NCI-H1105 treated with DMSO at 0.1 percent for 48 hours (cell line): Measurements from ENCODE around the gene UNK.
"Not testable (repeated sequence)": the region's sequence is repeated elsewhere in the genome, so short reads cannot be mapped to it uniquely, and the experiment has no call there.

Experiments
- DNase-seq: peaks from one replicate; lab custom pipeline; 2025; lab: John Stamatoyannopoulos, UW

UNK gene

GRCh38 chr17:75849724-75850123 is 65.1 kb downstream of the UNK start:
- DNase-seq, result no peak

- DNase-seq, result no peak
These were observed 66.5 kb downstream of the UNK start for GRCh38 chr17:75850928-75851692.

- not testable (repeated sequence) for DNase-seq
These were observed 67.0 kb downstream of the UNK start for GRCh38 chr17:75851693-75851991.

GRCh38 chr17:75853433-75853832 is 68.8 kb downstream of the UNK start:
- no peak for DNase-seq

- DNase-seq, result no peak
These were observed 69.6 kb downstream of the UNK start for GRCh38 chr17:75854101-75854748.

GRCh38 chr17:75854881-75855309 is 70.3 kb downstream of the UNK start:
- DNase-seq, result no peak

GRCh38 chr17:75855310-75856061 is 70.9 kb downstream of the UNK start, which contains the start of gene WBP2:
Gene WBP2, minus strand, starts transcription at chr17:75855335. Its CDS starts 38 bp downstream, at chr17:75855297.
- DNase-seq, result peak; percentile 99

GRCh38 chr17:75856062-75856756 is 71.6 kb downstream of the UNK start:
- no peak for DNase-seq

GRCh38 chr17:75859358-75859757 is 74.8 kb downstream of the UNK start:
- not testable (repeated sequence) for DNase-seq

- no peak for DNase-seq
These were observed 77.3 kb downstream of the UNK start for GRCh38 chr17:75861927-75862317.

- DNase-seq, result no peak
These were observed 79.9 kb downstream of the UNK start for GRCh38 chr17:75864448-75864871.

- not testable (repeated sequence) for DNase-seq
These were observed 80.3 kb downstream of the UNK start for GRCh38 chr17:75864887-75865286.

GRCh38 chr17:75865404-75866188 is 81.0 kb downstream of the UNK start:
- DNase-seq, result not testable (repeated sequence)

GRCh38 chr17:75868730-75869281 is 84.2 kb downstream of the UNK start:
- DNase-seq, result not testable (repeated sequence)

- DNase-seq, result no peak
These were observed 84.9 kb downstream of the UNK start for GRCh38 chr17:75869282-75870141.

- DNase-seq, result not testable (repeated sequence)
These were observed 85.6 kb downstream of the UNK start for GRCh38 chr17:75870228-75870627.

GRCh38 chr17:75872434-75873351 is 88.1 kb downstream of the UNK start:
- DNase-seq, result no peak

GRCh38 chr17:75873587-75874322 is 89.1 kb downstream of the UNK start:
- DNase-seq, result no peak
